CD8-positive, alpha-beta memory T cell (primary cell): Measurements from ENCODE around the gene PNLIPRP2. TPM values are rescaled to one million over a fixed set of nuclear protein-coding genes. Genes with fewer than 3 reads are reported as not detected.

ENCODE experiments used
- CTCF ChIA-PET: fragments of 350-600 bp; sonication (Branson Sonifier 250); formaldehyde crosslinking; loops from one replicate; lab custom pipeline; 2021; ENCODE audit warnings: antibody characterized with exemption; lab: Charles Lee
- POLR2A ChIA-PET: fragments of 350-600 bp; sonication (Branson Sonifier 250); formaldehyde crosslinking; loops from one replicate; lab custom pipeline; 2021; ENCODE audit warnings: antibody characterized with exemption; lab: Charles Lee
- DNase-seq, 5 donors: peaks; one replicate each; pipeline versions ENCODE4 v3.0.0 to v3.0.0-alpha.2; 2020 to 2022; ENCODE audit warnings: mixed read lengths in 1 of 5
- H3K27ac ChIP-seq: one replicate; pipeline ENCODE4 v1.7.0; 2013; ENCODE audit warnings: low read depth, mild to moderate bottlenecking, low read length, moderate library complexity
- H3K27me3 ChIP-seq: 2 replicates; pipeline ENCODE4 v1.7.0; 2013; ENCODE audit warnings: low read length, mild to moderate bottlenecking; ENCODE audit not compliant: insufficient read depth, poor library complexity, severe bottlenecking
- H3K36me3 ChIP-seq: 2 replicates; pipeline ENCODE4 v1.7.0; 2013; ENCODE audit warnings: mild to moderate bottlenecking, low read length, moderate library complexity; ENCODE audit not compliant: insufficient read depth
- H3K4me1 ChIP-seq: 2 replicates; pipeline ENCODE4 v1.7.0; 2013; ENCODE audit warnings: mild to moderate bottlenecking, low read length, moderate library complexity; ENCODE audit not compliant: insufficient read depth
- H3K4me3 ChIP-seq: 2 replicates; pipeline ENCODE4 v1.7.0; 2013; ENCODE audit warnings: mild to moderate bottlenecking, low read length
- H3K9me3 ChIP-seq: 2 replicates; pipeline ENCODE4 v1.7.0; 2013; ENCODE audit warnings: mild to moderate bottlenecking, low read length
- H3K27ac Mint-ChIP-seq, 8 donors: one replicate each; pipeline ENCODE4 v1.8.0; 2020 to 2021; ENCODE audit warnings: mixed read lengths in 8 of 8, mild to moderate bottlenecking in 6 of 8, inconsistent platforms in 3 of 8, moderate library complexity in 3 of 8
- H3K27me3 Mint-ChIP-seq, 2 donors: one replicate each; pipeline ENCODE4 v1.8.0; 2020 to 2021; ENCODE audit warnings: mixed read lengths in 2 of 2, mild to moderate bottlenecking in 1 of 2, moderate library complexity in 1 of 2
- H3K36me3 Mint-ChIP-seq, 3 donors: one replicate each; pipeline ENCODE4 v1.8.0; 2020 to 2021; ENCODE audit warnings: mixed read lengths in 3 of 3, inconsistent platforms in 1 of 3, mild to moderate bottlenecking in 1 of 3
- H3K4me1 Mint-ChIP-seq, 3 donors: one replicate each; pipeline ENCODE4 v1.8.0; 2020 to 2021; ENCODE audit warnings: mixed read lengths in 3 of 3, inconsistent platforms in 1 of 3, mild to moderate bottlenecking in 1 of 3
- H3K4me3 Mint-ChIP-seq, 7 donors: one replicate each; pipeline ENCODE4 v1.8.0; 2020 to 2021; ENCODE audit warnings: mixed read lengths in 7 of 7, mild to moderate bottlenecking in 6 of 7, moderate library complexity in 4 of 7, inconsistent platforms in 2 of 7
- H3K9me3 Mint-ChIP-seq, 5 donors: one replicate each; pipeline ENCODE4 v1.8.0; 2020 to 2022; ENCODE audit warnings: mixed read lengths in 5 of 5, mild to moderate bottlenecking in 3 of 5, moderate library complexity in 2 of 5, inconsistent platforms in 1 of 5
- polyA plus RNA-seq: library from polyadenylated mRNA; unstranded; fragments of 300-500 nt; fragmentation: Illumina TruSeq; gene quantifications from one replicate; pipeline ENCODE4 v1.2.3, GENCODE V29; 2021
- total RNA-seq, 2 experiments: library from RNA; stranded (reverse); gene quantifications; one replicate each; pipeline ENCODE4 v1.2.3, GENCODE V29; 2021

Gene PNLIPRP2
- total and polyA plus RNA-seq, 3 experiments from 2014 or later: not detected

DNA sequence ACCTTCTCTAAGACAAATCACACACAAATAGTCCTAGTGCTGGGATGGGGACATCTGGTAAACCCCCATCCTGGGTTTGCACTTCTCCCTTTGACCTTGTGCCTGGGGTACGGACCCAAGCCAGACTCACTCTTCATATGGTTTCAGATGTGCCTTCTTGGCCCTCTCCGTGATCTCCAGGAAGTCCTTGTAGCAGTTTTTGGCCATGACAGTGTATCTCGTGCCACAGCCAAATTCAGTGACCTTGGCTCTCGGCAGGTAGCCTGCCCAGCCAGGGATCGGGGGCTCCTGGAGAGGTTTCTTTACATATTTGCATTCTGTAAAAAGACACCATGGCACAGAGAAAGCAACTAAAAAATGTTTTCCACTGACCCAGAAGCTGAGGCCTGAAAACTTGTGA, 43.9 kb downstream of the PNLIPRP2 start:
- Histone ChIP-seq H3K4me3 (no peak overlapping the region), H3K27me3 (no peaks in the 10 kb centered on the region), H3K9me3 (no peaks in the 10 kb centered on the region), H3K36me3 (no peaks in the 10 kb centered on the region), H3K4me1 (no peaks in the 10 kb centered on the region), H3K27ac (no peak overlapping the region)
- Mint-ChIP-seq H3K36me3 (no peaks in the 10 kb centered on the region), H3K9me3 (peaks cover 0 to 3% (median 0%) of the 10 kb centered on the region in 5 donors), H3K27ac (no peak overlapping the region), H3K27me3 (peaks cover 4 to 5% of the 10 kb centered on the region in 2 donors), H3K4me1 (no peaks in the 10 kb centered on the region), H3K4me3 (no peak overlapping the region)
- ChIA-PET CTCF (no interaction called here), POLR2A (no interaction called here)
- no peak for DNase-seq

DNA sequence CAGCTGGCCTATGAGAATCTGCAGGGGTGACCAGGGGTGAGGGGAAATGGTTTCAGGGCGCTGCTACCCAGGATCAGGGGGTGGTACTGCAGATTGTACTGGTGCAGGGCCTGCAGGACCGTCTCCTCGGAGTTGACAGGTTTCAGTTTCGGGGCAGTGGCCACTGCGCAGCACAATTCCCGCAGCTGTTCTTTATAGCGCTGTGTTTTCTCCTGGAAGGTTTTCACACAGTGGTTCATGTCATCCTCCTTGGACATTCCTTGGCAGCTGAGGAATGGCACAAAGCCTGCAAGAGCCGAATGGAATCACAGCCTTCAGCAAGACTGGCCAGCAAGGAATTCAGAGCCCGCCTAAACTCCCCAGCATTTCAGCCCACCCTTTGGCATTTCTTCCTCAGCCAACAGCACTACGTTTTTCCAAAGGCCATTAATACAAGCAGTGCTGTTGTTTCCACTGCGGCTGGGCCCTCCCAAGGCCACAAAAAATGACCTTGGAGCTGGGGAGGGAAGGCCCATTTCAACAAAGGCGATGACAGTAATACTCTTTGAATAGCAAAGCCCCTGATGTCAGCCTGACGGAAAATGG, 44.9 kb downstream of the PNLIPRP2 start:
- H3K36me3 ChIP-seq: no peaks in the 10 kb centered on the region
- no peaks in the 10 kb centered on the region for H3K4me1 ChIP-seq
- H3K9me3 Mint-ChIP-seq: peaks cover 0 to 6% (median 0%) of the 10 kb centered on the region in 5 donors
- ChIA-PET POLR2A (no interaction called here), CTCF (no interaction called here)
- no peak overlapping the region for H3K27ac Mint-ChIP-seq
- H3K27me3 Mint-ChIP-seq: peaks cover 4 to 8% of the 10 kb centered on the region in 2 donors
- no peaks in the 10 kb centered on the region for H3K27me3 ChIP-seq
- no peaks in the 10 kb centered on the region for H3K9me3 ChIP-seq
- no peak overlapping the region for H3K4me3 ChIP-seq
- H3K36me3 Mint-ChIP-seq: no peaks in the 10 kb centered on the region
- H3K4me1 Mint-ChIP-seq: no peaks in the 10 kb centered on the region
- no peak overlapping the region for H3K27ac ChIP-seq
- no peak for DNase-seq
- H3K4me3 Mint-ChIP-seq: no peak overlapping the region

- H3K36me3 Mint-ChIP-seq: no peaks in the 10 kb centered on the region
- no peaks in the 10 kb centered on the region for H3K4me1 ChIP-seq
- no peak overlapping the region for H3K4me3 Mint-ChIP-seq
- H3K9me3 Mint-ChIP-seq: peaks cover 0 to 10% (median 0%) of the 10 kb centered on the region in 5 donors
- no peaks in the 10 kb centered on the region for H3K36me3 ChIP-seq
- ChIA-PET CTCF (no interaction called here), POLR2A (no interaction called here)
- no peak overlapping the region for H3K27ac ChIP-seq
- no peak overlapping the region for H3K27ac Mint-ChIP-seq
- H3K4me1 Mint-ChIP-seq: no peaks in the 10 kb centered on the region
- no peak for DNase-seq
- no peaks in the 10 kb centered on the region for H3K9me3 ChIP-seq
- H3K4me3 ChIP-seq: no peak overlapping the region
- no peaks in the 10 kb centered on the region for H3K27me3 ChIP-seq
- H3K27me3 Mint-ChIP-seq: peaks cover 4 to 16% of the 10 kb centered on the region in 2 donors
Observed at GRCh38 chr10:116667484-116667883, 46.7 kb downstream of the PNLIPRP2 start.

DNA sequence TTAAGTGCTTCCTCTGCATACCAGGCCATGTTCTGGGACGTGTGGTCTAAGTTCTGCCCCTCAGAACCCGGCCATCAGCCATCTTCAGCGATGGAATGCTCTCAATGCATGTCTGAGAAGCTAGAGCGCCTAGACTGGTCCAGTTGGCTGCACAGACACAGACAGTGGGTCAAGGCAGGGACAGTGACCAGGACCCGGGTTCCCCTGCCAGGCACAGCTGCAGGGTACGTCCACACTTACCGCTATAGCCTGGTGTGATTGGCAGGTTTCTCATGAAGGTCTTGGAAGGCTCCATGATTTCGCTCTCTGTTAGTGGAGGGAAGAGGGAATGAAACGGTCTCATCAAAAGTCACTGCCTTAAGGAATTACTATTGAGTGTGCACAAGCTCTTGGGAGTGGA, 47.3 kb downstream of the PNLIPRP2 start:
- H3K4me1 Mint-ChIP-seq: no peaks in the 10 kb centered on the region
- no peak for DNase-seq
- H3K9me3 Mint-ChIP-seq: peaks cover 0 to 10% (median 0%) of the 10 kb centered on the region in 5 donors
- no peaks in the 10 kb centered on the region for H3K36me3 Mint-ChIP-seq
- Histone ChIP-seq H3K9me3 (no peaks in the 10 kb centered on the region), H3K27ac (no peak overlapping the region), H3K4me3 (no peak overlapping the region), H3K36me3 (no peaks in the 10 kb centered on the region), H3K4me1 (no peaks in the 10 kb centered on the region), H3K27me3 (no peaks in the 10 kb centered on the region)
- H3K27ac Mint-ChIP-seq: no peak overlapping the region
- H3K4me3 Mint-ChIP-seq: no peak overlapping the region
- ChIA-PET POLR2A (no interaction called here), CTCF (no interaction called here)
- H3K27me3 Mint-ChIP-seq: peaks cover 4 to 16% of the 10 kb centered on the region in 2 donors

GRCh38 chr10:116668446-116668845, 47.7 kb downstream of the PNLIPRP2 start:
- H3K9me3 ChIP-seq: no peaks in the 10 kb centered on the region
- DNase-seq: no peak
- H3K4me3 ChIP-seq: no peak overlapping the region
- POLR2A ChIA-PET: no interaction called here
- no peak overlapping the region for H3K27ac ChIP-seq
- no peaks in the 10 kb centered on the region for H3K36me3 Mint-ChIP-seq
- H3K36me3 ChIP-seq: no peaks in the 10 kb centered on the region
- H3K4me1 Mint-ChIP-seq: no peaks in the 10 kb centered on the region
- CTCF ChIA-PET: no interaction called here
- H3K27ac Mint-ChIP-seq: no peak overlapping the region
- H3K27me3 Mint-ChIP-seq: peaks cover 4 to 16% of the 10 kb centered on the region in 2 donors
- H3K27me3 ChIP-seq: no peaks in the 10 kb centered on the region
- peaks cover 0 to 10% (median 0%) of the 10 kb centered on the region in 5 donors for H3K9me3 Mint-ChIP-seq
- H3K4me1 ChIP-seq: no peaks in the 10 kb centered on the region
- H3K4me3 Mint-ChIP-seq: no peak overlapping the region

GRCh38 chr10:116669080-116669479, 48.3 kb downstream of the PNLIPRP2 start:
- Histone ChIP-seq H3K4me3 (no peak overlapping the region), H3K27me3 (no peaks in the 10 kb centered on the region), H3K36me3 (no peaks in the 10 kb centered on the region), H3K4me1 (no peaks in the 10 kb centered on the region), H3K9me3 (no peaks in the 10 kb centered on the region), H3K27ac (no peak overlapping the region)
- H3K9me3 Mint-ChIP-seq: peaks cover 0 to 10% (median 0%) of the 10 kb centered on the region in 5 donors
- H3K4me3 Mint-ChIP-seq: no peak overlapping the region
- no peak for DNase-seq
- no peaks in the 10 kb centered on the region for H3K4me1 Mint-ChIP-seq
- ChIA-PET CTCF (no interaction called here), POLR2A (no interaction called here)
- H3K27ac Mint-ChIP-seq: no peak overlapping the region
- no peaks in the 10 kb centered on the region for H3K36me3 Mint-ChIP-seq
- H3K27me3 Mint-ChIP-seq: peaks cover 4 to 16% of the 10 kb centered on the region in 2 donors

DNA sequence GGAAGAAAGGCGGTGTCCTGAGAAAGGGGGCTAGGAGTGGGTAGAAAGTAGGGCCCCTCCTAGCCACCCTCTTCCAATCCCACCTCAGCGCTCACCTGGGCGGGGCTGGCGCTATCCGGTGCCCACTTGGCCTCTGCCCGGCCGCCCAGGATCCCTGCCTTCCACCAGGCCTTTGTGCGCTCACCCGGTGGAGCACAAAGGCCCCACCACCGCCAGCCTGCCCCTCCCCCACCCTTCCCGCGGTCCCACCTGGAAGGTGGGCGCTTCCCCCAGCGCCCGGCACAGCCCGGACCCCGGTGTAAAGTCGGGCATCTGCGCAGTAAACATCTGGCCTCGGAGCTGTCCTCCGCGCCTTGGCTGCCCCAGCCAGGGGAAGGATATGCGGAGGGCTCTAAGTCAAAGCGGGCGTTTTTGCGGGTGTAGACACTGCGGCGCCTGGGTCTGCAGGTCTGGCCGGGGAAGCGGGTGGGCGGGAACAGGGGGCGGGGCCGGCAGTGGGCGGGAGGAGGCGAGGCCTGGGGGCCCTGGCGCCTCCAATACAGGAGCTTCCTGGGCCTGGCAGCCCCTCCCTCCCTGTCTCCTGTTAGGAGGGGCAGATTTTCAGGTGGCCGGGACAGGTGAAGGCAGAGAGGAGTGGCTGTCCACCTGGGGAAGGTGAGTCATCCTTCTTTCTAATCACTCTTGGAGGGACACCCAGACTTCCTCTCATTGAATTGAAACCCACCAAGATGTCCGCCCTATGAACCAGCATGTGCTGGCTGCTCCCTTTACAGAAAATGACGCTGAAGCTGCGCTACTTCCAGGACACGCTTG, 49.3 kb downstream of the PNLIPRP2 start:
- H3K4me3 Mint-ChIP-seq: no peak overlapping the region
- H3K36me3 Mint-ChIP-seq: no peaks in the 10 kb centered on the region
- Histone ChIP-seq H3K27ac (no peak overlapping the region), H3K9me3 (no peaks in the 10 kb centered on the region), H3K36me3 (no peaks in the 10 kb centered on the region), H3K27me3 (no peaks in the 10 kb centered on the region), H3K4me3 (no peak overlapping the region), H3K4me1 (no peaks in the 10 kb centered on the region)
- peaks cover 0 to 7% (median 0%) of the 10 kb centered on the region in 5 donors for H3K9me3 Mint-ChIP-seq
- H3K27ac Mint-ChIP-seq: no peak overlapping the region
- ChIA-PET CTCF (no interaction called here), POLR2A (no interaction called here)
- DNase-seq: no peak
- H3K27me3 Mint-ChIP-seq: peaks cover 4 to 16% of the 10 kb centered on the region in 2 donors
- no peaks in the 10 kb centered on the region for H3K4me1 Mint-ChIP-seq

GRCh38 chr10:116670706-116671105, 50.0 kb downstream of the PNLIPRP2 start:
- Histone ChIP-seq H3K4me1 (no peaks in the 10 kb centered on the region), H3K4me3 (no peak overlapping the region), H3K9me3 (no peaks in the 10 kb centered on the region), H3K27me3 (no peaks in the 10 kb centered on the region), H3K36me3 (no peaks in the 10 kb centered on the region), H3K27ac (no peak overlapping the region)
- H3K9me3 Mint-ChIP-seq: peaks cover 0 to 7% (median 0%) of the 10 kb centered on the region in 5 donors
- no peaks in the 10 kb centered on the region for H3K4me1 Mint-ChIP-seq
- ChIA-PET POLR2A (no interaction called here), CTCF (interaction anchor here (0.8 kb wide), 1 partner anchor 10 kb away, joined by 3 read pairs; no protein-coding TSS in a partner anchor)
- no peak for DNase-seq
- no peaks in the 10 kb centered on the region for H3K36me3 Mint-ChIP-seq
- H3K4me3 Mint-ChIP-seq: no peak overlapping the region
- no peak overlapping the region for H3K27ac Mint-ChIP-seq
- peaks cover 4 to 16% of the 10 kb centered on the region in 2 donors for H3K27me3 Mint-ChIP-seq
